ENCODE data around the gene MED26.
"Not testable (repeated sequence)": the region's sequence is repeated elsewhere in the genome, so short reads cannot be mapped to it uniquely, and the experiment has no call there.

Gene MED26

GRCh38 chr19:16673231-16673630 is 45.2 kb upstream of the MED26 start:
- Histone ChIP-seq H4K20me1 (ENCODE audit: insufficient read depth, low read length) (no peaks in the 10 kb centered on the region), H3K4me3 (ENCODE audit: low read depth in 1 of 2, low read length in 2 of 2) (no peak overlapping the region), H3K27ac (ENCODE audit: low read length) (no peak overlapping the region), H3K9ac (ENCODE audit: low read depth, low read length) (no peak overlapping the region), H3K27me3 (ENCODE audit: insufficient read depth, low read length, poor library complexity) (no peaks in the 10 kb centered on the region), H3K4me2 (ENCODE audit: insufficient read depth, low read length) (no peak overlapping the region), H3K79me2 (ENCODE audit: insufficient read depth, low read length) (no peaks in the 10 kb centered on the region), H3K4me1 (ENCODE audit: insufficient read depth, low read length) (no peaks in the 10 kb centered on the region), H2AFZ (ENCODE audit: low read depth, low read length) (no peak overlapping the region), H3K9me3 (ENCODE audit: insufficient read depth, low read length, severe bottlenecking) (no peaks in the 10 kb centered on the region), H3K36me3 (ENCODE audit: insufficient read depth, low read length) (no peaks in the 10 kb centered on the region)
- DNase-seq (no peak), ATAC-seq (ENCODE audit: insufficient read depth, low read depth) (no peak)
- TF ChIP-seq EZH2 (IDR thresholded peaks at IDR 0.05; ENCODE audit: borderline replicate concordance, low read depth, low read length, severe bottlenecking) (no peak), CTCF (IDR thresholded peaks at IDR 0.05; ENCODE audit: borderline replicate concordance, extremely low read depth, low read length, poor library complexity, severe bottlenecking) (no peak)

- Histone ChIP-seq H3K4me2 (ENCODE audit: insufficient read depth, low read length) (no peak overlapping the region), H3K27me3 (ENCODE audit: insufficient read depth, low read length, poor library complexity) (no peaks in the 10 kb centered on the region), H3K4me1 (ENCODE audit: insufficient read depth, low read length) (no peaks in the 10 kb centered on the region), H2AFZ (ENCODE audit: low read depth, low read length) (no peak overlapping the region), H4K20me1 (ENCODE audit: insufficient read depth, low read length) (no peaks in the 10 kb centered on the region), H3K36me3 (ENCODE audit: insufficient read depth, low read length) (no peaks in the 10 kb centered on the region), H3K9me3 (ENCODE audit: insufficient read depth, low read length, severe bottlenecking) (no peaks in the 10 kb centered on the region), H3K4me3 (ENCODE audit: low read depth in 1 of 2, low read length in 2 of 2) (no peak overlapping the region), H3K27ac (ENCODE audit: low read length) (no peak overlapping the region), H3K9ac (ENCODE audit: low read depth, low read length) (no peak overlapping the region), H3K79me2 (ENCODE audit: insufficient read depth, low read length) (no peaks in the 10 kb centered on the region)
- TF ChIP-seq EZH2 (IDR thresholded peaks at IDR 0.05; ENCODE audit: borderline replicate concordance, low read depth, low read length, severe bottlenecking): no peak
- no peak for TF ChIP-seq CTCF (IDR thresholded peaks at IDR 0.05; ENCODE audit: borderline replicate concordance, extremely low read depth, low read length, poor library complexity, severe bottlenecking)
- ATAC-seq (ENCODE audit: insufficient read depth, low read depth): no peak
- DNase-seq: no peak
Measured at GRCh38 chr19:16671652-16672274, 43.8 kb upstream of the MED26 start.

- no peak overlapping the region for H2AFZ ChIP-seq (ENCODE audit: low read depth, low read length)
- no peak for DNase-seq
- no peak overlapping the region for H3K27ac ChIP-seq (ENCODE audit: low read length)
- no peaks in the 10 kb centered on the region for H3K4me1 ChIP-seq (ENCODE audit: insufficient read depth, low read length)
- no peak overlapping the region for H3K9ac ChIP-seq (ENCODE audit: low read depth, low read length)
- H3K4me3 ChIP-seq (ENCODE audit: low read depth in 1 of 2, low read length in 2 of 2): no peak overlapping the region
- no peak overlapping the region for H3K4me2 ChIP-seq (ENCODE audit: insufficient read depth, low read length)
- no peaks in the 10 kb centered on the region for H3K79me2 ChIP-seq (ENCODE audit: insufficient read depth, low read length)
- no peak for TF ChIP-seq EZH2 (IDR thresholded peaks at IDR 0.05; ENCODE audit: borderline replicate concordance, low read depth, low read length, severe bottlenecking)
- no peak for TF ChIP-seq CTCF (IDR thresholded peaks at IDR 0.05; ENCODE audit: borderline replicate concordance, extremely low read depth, low read length, poor library complexity, severe bottlenecking)
- H4K20me1 ChIP-seq (ENCODE audit: insufficient read depth, low read length): no peaks in the 10 kb centered on the region
- H3K9me3 ChIP-seq (ENCODE audit: insufficient read depth, low read length, severe bottlenecking): no peaks in the 10 kb centered on the region
- no peaks in the 10 kb centered on the region for H3K36me3 ChIP-seq (ENCODE audit: insufficient read depth, low read length)
- ATAC-seq (ENCODE audit: insufficient read depth, low read depth): no peak
- H3K27me3 ChIP-seq (ENCODE audit: insufficient read depth, low read length, poor library complexity): no peaks in the 10 kb centered on the region
Measured at GRCh38 chr19:16670291-16670690, 42.3 kb upstream of the MED26 start.

GRCh38 chr19:16668702-16669101 is 40.7 kb upstream of the MED26 start:
- H2AFZ ChIP-seq (ENCODE audit: low read depth, low read length); H3K27ac ChIP-seq (ENCODE audit: low read length); H3K9me3 ChIP-seq (ENCODE audit: insufficient read depth, low read length, severe bottlenecking); ATAC-seq (ENCODE audit: insufficient read depth, low read depth); H3K4me3 ChIP-seq (ENCODE audit: low read depth in 1 of 2, low read length in 2 of 2); DNase-seq; H3K36me3 ChIP-seq (ENCODE audit: insufficient read depth, low read length); H3K9ac ChIP-seq (ENCODE audit: low read depth, low read length); H4K20me1 ChIP-seq (ENCODE audit: insufficient read depth, low read length); H3K27me3 ChIP-seq (ENCODE audit: insufficient read depth, low read length, poor library complexity); H3K4me1 ChIP-seq (ENCODE audit: insufficient read depth, low read length); H3K4me2 ChIP-seq (ENCODE audit: insufficient read depth, low read length); H3K79me2 ChIP-seq (ENCODE audit: insufficient read depth, low read length): not testable (repeated sequence)
